SK-N-SH treated with all-trans-retinoic acid at 6 μM for 48 hours (cell line): Measurements from ENCODE around the gene ASCL2.

Experiments
- ATAC-seq: fragments of 200-7000 bp; cut with Tn5 transposase; 3 replicates; pipeline ENCODE4 v1.9.1; 2020; ENCODE audit warnings: mild to moderate bottlenecking, moderate library complexity
- ARNTL ChIP-seq: fragments of 450-650 bp; formaldehyde crosslinking; IDR thresholded peaks from 2 replicates; pipeline ENCODE4 v1.5.0; 2020; ENCODE audit warnings: low read depth, mild to moderate bottlenecking, moderate library complexity, borderline replicate concordance
- BACH2 ChIP-seq: fragments of 250-450 bp; sonication (Bioruptor Pico); IDR thresholded peaks from 2 replicates; pipeline ENCODE4 v1.9.0; 2021; ENCODE audit warnings: mild to moderate bottlenecking, borderline replicate concordance
- CSDC2 ChIP-seq: fragments of 250-450 bp; sonication (Bioruptor Pico); IDR thresholded peaks from 2 replicates; pipeline ENCODE4 v1.5.0; 2020; ENCODE audit warnings: mild to moderate bottlenecking, moderate library complexity
- GLIS3 ChIP-seq: fragments of 250-450 bp; sonication (Bioruptor Pico); IDR thresholded peaks from 2 replicates; pipeline ENCODE4 v1.5.0; 2020; ENCODE audit warnings: mild to moderate bottlenecking, moderate library complexity
- ISL1 ChIP-seq: fragments of 250-450 bp; sonication (Bioruptor Pico); IDR thresholded peaks from 2 replicates; pipeline ENCODE4 v2.1.2; 2022; ENCODE audit warnings: mild to moderate bottlenecking, moderate library complexity
- OSR1 ChIP-seq: fragments of 250-450 bp; sonication (Bioruptor Pico); IDR thresholded peaks from 2 replicates; pipeline ENCODE4 v1.8.0; 2022; ENCODE audit warnings: moderate library complexity, mild to moderate bottlenecking, inconsistent platforms
- POU6F1 ChIP-seq: fragments of 250-450 bp; sonication (Bioruptor Pico); IDR thresholded peaks from 2 replicates; pipeline ENCODE4 v1.8.0; 2021; ENCODE audit warnings: low read depth, mild to moderate bottlenecking, moderate library complexity, borderline replicate concordance
- PPARA ChIP-seq: fragments of 250-450 bp; sonication (Bioruptor Pico); IDR thresholded peaks from 2 replicates; pipeline ENCODE4 v1.5.0; 2020; ENCODE audit warnings: mild to moderate bottlenecking, borderline replicate concordance
- RARB ChIP-seq: fragments of 250-450 bp; sonication (Bioruptor Pico); IDR thresholded peaks from 2 replicates; pipeline ENCODE4 v1.8.0; 2021; ENCODE audit warnings: mild to moderate bottlenecking, moderate library complexity
- TCF4 ChIP-seq: fragments of 250-450 bp; sonication (Bioruptor Pico); IDR thresholded peaks from 2 replicates; pipeline ENCODE4 v1.8.0; 2021; ENCODE audit warnings: mild to moderate bottlenecking, moderate library complexity, borderline replicate concordance
- TOX ChIP-seq: fragments of 250-450 bp; sonication (Bioruptor Pico); IDR thresholded peaks from 2 replicates; pipeline ENCODE4 v1.8.0; 2021; ENCODE audit warnings: mild to moderate bottlenecking, moderate library complexity, borderline replicate concordance
- TSHZ2 ChIP-seq: fragments of 250-450 bp; sonication (Bioruptor Pico); IDR thresholded peaks from 2 replicates; pipeline ENCODE4 v1.5.0; 2020; ENCODE audit warnings: mild to moderate bottlenecking, moderate library complexity
- ZC3H10 ChIP-seq: fragments of 250-450 bp; sonication (Bioruptor Pico); IDR thresholded peaks from 2 replicates; pipeline ENCODE4 v1.5.1; 2021; ENCODE audit warnings: mild to moderate bottlenecking, moderate library complexity
- ZFP30 ChIP-seq: fragments of 450-650 bp; formaldehyde crosslinking; IDR thresholded peaks from 2 replicates; pipeline ENCODE4 v1.5.0; 2022; ENCODE audit warnings: mild to moderate bottlenecking, moderate library complexity
- ZNF565 ChIP-seq: fragments of 450-650 bp; formaldehyde crosslinking; conservative IDR thresholded peaks from 2 replicates; pipeline ENCODE4 v1.5.0; 2020; ENCODE audit warnings: low read depth, mild to moderate bottlenecking, moderate library complexity
- ZNF70 ChIP-seq: fragments of 450-650 bp; formaldehyde crosslinking; IDR thresholded peaks from 2 replicates; pipeline ENCODE4 v1.5.0; 2020; ENCODE audit warnings: mild to moderate bottlenecking, moderate library complexity
- ZNF8 ChIP-seq: fragments of 450-650 bp; formaldehyde crosslinking; IDR thresholded peaks from 2 replicates; pipeline ENCODE4 v1.5.0; 2020; ENCODE audit warnings: mild to moderate bottlenecking, moderate library complexity

Gene ASCL2

GRCh38 chr11:2261436-2262230 lies 8.8 kb downstream of the ASCL2 start:
- TF ChIP-seq OSR1 (CRISPR knock-in tag) (no peak), ZFP30 (CRISPR knock-in tag) (no peak), ZNF8 (no peak), ZC3H10 (CRISPR knock-in tag) (no peak), ZNF70 (CRISPR knock-in tag) (no peak), TOX (CRISPR knock-in tag) (no peak), ISL1 (CRISPR knock-in tag) (no peak), TCF4 (CRISPR knock-in tag) (no peak), CSDC2 (CRISPR knock-in tag) (no peak), POU6F1 (no peak)
- ATAC-seq, result no peak

GRCh38 chr11:2260491-2261364 lies 9.7 kb downstream of the ASCL2 start:
- no peak for ATAC-seq
- TF ChIP-seq POU6F1 (no peak), ZNF70 (CRISPR knock-in tag) (no peak), TOX (CRISPR knock-in tag) (no peak), ISL1 (CRISPR knock-in tag) (no peak), BACH2 (no peak), ZFP30 (CRISPR knock-in tag) (no peak), OSR1 (CRISPR knock-in tag) (no peak)

GRCh38 chr11:2259897-2260451 lies 10.4 kb downstream of the ASCL2 start:
- ATAC-seq, result no peak
- no peak for TF ChIP-seq PPARA (CRISPR knock-in tag)
- TF ChIP-seq ZC3H10 (CRISPR knock-in tag), result no peak
- no peak for TF ChIP-seq ZNF8
- TF ChIP-seq ZNF70 (CRISPR knock-in tag), result no peak
- TF ChIP-seq ARNTL (CRISPR knock-in tag), result no peak
- no peak for TF ChIP-seq TOX (CRISPR knock-in tag)
- no peak for TF ChIP-seq GLIS3 (CRISPR knock-in tag)
- no peak for TF ChIP-seq ZNF565 (CRISPR knock-in tag)
- TF ChIP-seq ZFP30 (CRISPR knock-in tag), result no peak
- no peak for TF ChIP-seq BACH2
- TF ChIP-seq TCF4 (CRISPR knock-in tag), result no peak
- TF ChIP-seq ISL1 (CRISPR knock-in tag), result no peak
- no peak for TF ChIP-seq OSR1 (CRISPR knock-in tag)
- TF ChIP-seq TSHZ2 (CRISPR knock-in tag), result no peak
- TF ChIP-seq, all 23 proteins: peak for 0

GRCh38 chr11:2259466-2259830 lies 10.9 kb downstream of the ASCL2 start:
- ATAC-seq, result no peak

More at GRCh38 chr11:2259466-2259830, 10.9 kb downstream of the ASCL2 start:
- TF ChIP-seq RARB, result no peak
